Mesenchymal stem cell (in vitro differentiated cells and primary cell): Measurements from ENCODE around the gene TCF25.

Source experiments
- DNase-seq: peaks from one replicate; pipeline ENCODE4 v3.0.0-alpha.2; 2013
- H2AFZ ChIP-seq: one replicate; pipeline ENCODE4 v1.6.1; 2013; ENCODE audit warnings: low read depth, mild to moderate bottlenecking, control low read depth, inconsistent platforms, low read length, moderate library complexity
- H2AK5ac ChIP-seq: 2 replicates; pipeline ENCODE4 v1.6.1; 2013; ENCODE audit warnings: low read length, moderate library complexity, mild to moderate bottlenecking, inconsistent platforms; ENCODE audit not compliant: severe bottlenecking
- H2BK120ac ChIP-seq: one replicate; pipeline ENCODE4 v1.6.1; 2013; ENCODE audit warnings: low read depth, mild to moderate bottlenecking, inconsistent platforms, low read length, moderate library complexity
- H2BK12ac ChIP-seq, 2 experiments: one replicate each; pipeline ENCODE4 v1.6.1; 2013; ENCODE audit warnings: inconsistent platforms in 2 of 2, low read length in 2 of 2, mild to moderate bottlenecking in 2 of 2, moderate library complexity in 2 of 2, control low read depth in 1 of 2
- H2BK15ac ChIP-seq: one replicate; pipeline ENCODE4 v1.6.1; 2013; ENCODE audit warnings: mild to moderate bottlenecking, low read depth, inconsistent platforms; ENCODE audit not compliant: poor library complexity, severe bottlenecking
- H2BK5ac ChIP-seq: 2 replicates; pipeline ENCODE4 v1.6.1; 2013; ENCODE audit warnings: low read depth, mild to moderate bottlenecking, low read length, control low read depth, inconsistent platforms; ENCODE audit not compliant: poor library complexity, severe bottlenecking
- H3K14ac ChIP-seq, 2 experiments: one replicate each; pipeline ENCODE4 v1.6.1; 2013; ENCODE audit warnings: inconsistent platforms in 2 of 2, low read length in 2 of 2, control low read depth in 1 of 2, mild to moderate bottlenecking in 1 of 2, moderate library complexity in 1 of 2
- H3K18ac ChIP-seq, 2 experiments: one replicate each; pipeline ENCODE4 v1.6.1; 2013; ENCODE audit warnings: inconsistent platforms in 2 of 2, low read length in 2 of 2, control low read depth in 1 of 2, low read depth in 1 of 2, mild to moderate bottlenecking in 1 of 2
- H3K23ac ChIP-seq, 2 experiments: one replicate each; pipeline ENCODE4 v1.6.1; 2013; ENCODE audit warnings: inconsistent platforms in 2 of 2, low read length in 2 of 2, mild to moderate bottlenecking in 2 of 2, moderate library complexity in 2 of 2, control low read depth in 1 of 2
- H3K27ac ChIP-seq: 2 replicates; pipeline ENCODE4 v1.5.1; 2013; ENCODE audit warnings: mild to moderate bottlenecking, moderate library complexity, low read length, control low read depth, inconsistent platforms; ENCODE audit not compliant: poor library complexity, severe bottlenecking
- H3K27me3 ChIP-seq, 2 experiments: 2 replicates each; pipeline versions ENCODE4 v1.6.1 to v1.7.0; 2013; ENCODE audit warnings: low read length in 2 of 2, mild to moderate bottlenecking in 2 of 2, moderate library complexity in 2 of 2, control low read depth in 1 of 2, inconsistent platforms in 1 of 2; ENCODE audit not compliant: control insufficient read depth in 1 of 2, insufficient read depth in 1 of 2
- H3K36me3 ChIP-seq, 2 experiments: 2 replicates each; pipeline versions ENCODE4 v1.6.1 to v1.7.0; 2013; ENCODE audit warnings: low read length in 2 of 2, control low read depth in 1 of 2, inconsistent platforms in 1 of 2, low read depth in 1 of 2, mild to moderate bottlenecking in 1 of 2; ENCODE audit not compliant: insufficient read depth in 2 of 2, control insufficient read depth in 1 of 2
- H3K4ac ChIP-seq, 2 experiments: one replicate each; pipeline ENCODE4 v1.6.1; 2013; ENCODE audit warnings: inconsistent platforms in 2 of 2, low read length in 2 of 2, mild to moderate bottlenecking in 2 of 2, moderate library complexity in 2 of 2, control low read depth in 1 of 2, low read depth in 1 of 2
- H3K4me1 ChIP-seq: 2 replicates; pipeline ENCODE4 v1.6.1; 2013; ENCODE audit warnings: low read depth, low read length, control low read depth; ENCODE audit not compliant: control insufficient read depth, insufficient read depth
- H3K4me2 ChIP-seq: 2 replicates; pipeline ENCODE4 v1.6.1; 2013; ENCODE audit warnings: low read length, mild to moderate bottlenecking, inconsistent platforms; ENCODE audit not compliant: poor library complexity, severe bottlenecking
- H3K4me3 ChIP-seq, 2 experiments: 2 replicates each; pipeline versions ENCODE4 v1.5.1 to v1.7.0; 2013; ENCODE audit warnings: low read length in 2 of 2, mild to moderate bottlenecking in 2 of 2, control low read depth in 1 of 2, low read depth in 1 of 2; ENCODE audit not compliant: insufficient read depth in 1 of 2
- H3K79me1 ChIP-seq: replicated peaks from 2 replicates; pipeline ENCODE4 v1.6.1; 2013; ENCODE audit warnings: mild to moderate bottlenecking, control low read depth, low read length, inconsistent platforms; ENCODE audit not compliant: poor library complexity, severe bottlenecking
- H3K9ac ChIP-seq: 2 replicates; pipeline ENCODE4 v1.7.0; 2013; ENCODE audit warnings: mild to moderate bottlenecking, low read length, moderate library complexity
- H3K9me3 ChIP-seq: 2 replicates; pipeline ENCODE4 v1.7.0; 2013; ENCODE audit warnings: mild to moderate bottlenecking, low read length; ENCODE audit not compliant: control insufficient read depth
- H4K8ac ChIP-seq: one replicate; pipeline ENCODE4 v1.6.1; 2013; ENCODE audit warnings: inconsistent platforms, mild to moderate bottlenecking, low read length, moderate library complexity
- H4K91ac ChIP-seq: one replicate; pipeline ENCODE4 v1.6.1; 2013; ENCODE audit warnings: mild to moderate bottlenecking, low read length, inconsistent platforms
- WGBS: methylation state at CpG from one replicate; pipeline ENCODE4 v1.1.7; 2013; ENCODE audit warnings: mixed read lengths; 5-methylcytosine and 5-hydroxymethylcytosine counted together

TCF25 gene

GRCh38 chr16:89956505-89957215 lies 83.3 kb downstream of the TCF25 start:
- Histone ChIP-seq H3K4ac (no peak overlapping the region), H3K27me3 (no peaks in the 10 kb centered on the region), H3K36me3 (peaks cover 51 to 72% of the 10 kb centered on the region in 2 experiments), H3K14ac (no peak overlapping the region), H2BK120ac (no peak overlapping the region), H4K8ac (no peak overlapping the region), H3K4me1 (peaks cover 2% of the 10 kb centered on the region), H2BK12ac (no peak overlapping the region), H3K4me2 (no peak overlapping the region), H3K27ac (no peak overlapping the region), H3K18ac (no peak overlapping the region), H4K91ac (no peak overlapping the region), H3K9ac (no peak overlapping the region), H3K79me1 (peaks cover 44% of the 10 kb centered on the region), H3K4me3 (no peak overlapping the region), H2BK5ac (no peak overlapping the region), H2AFZ (no peak overlapping the region), H2AK5ac (no peak overlapping the region), H3K9me3 (no peaks in the 10 kb centered on the region), H2BK15ac (no peak overlapping the region), H3K23ac (no peak overlapping the region)
- 96% methylated on average over 14 of the region's 15 CpGs for WGBS
- no peak for DNase-seq

GRCh38 chr16:89957216-89957785 lies 83.9 kb downstream of the TCF25 start:
- no peak overlapping the region for H3K14ac ChIP-seq

GRCh38 chr16:89958068-89958467 lies 84.7 kb downstream of the TCF25 start:
- Histone ChIP-seq H3K27ac (no peak overlapping the region), H2BK120ac (no peak overlapping the region), H3K14ac (no peak overlapping the region), H3K18ac (no peak overlapping the region), H3K9me3 (no peaks in the 10 kb centered on the region), H3K4me2 (no peak overlapping the region), H3K9ac (no peak overlapping the region), H3K36me3 (peaks cover 51 to 78% of the 10 kb centered on the region in 2 experiments), H2AK5ac (no peak overlapping the region), H2BK15ac (no peak overlapping the region), H3K23ac (no peak overlapping the region), H4K8ac (no peak overlapping the region), H3K4me1 (peaks cover 2% of the 10 kb centered on the region), H3K4ac (no peak overlapping the region), H2BK5ac (no peak overlapping the region), H4K91ac (no peak overlapping the region), H3K4me3 (no peak overlapping the region), H2AFZ (no peak overlapping the region), H3K79me1 (peaks cover 35% of the 10 kb centered on the region), H3K27me3 (no peaks in the 10 kb centered on the region), H2BK12ac (no peak overlapping the region)
- DNase-seq = peak; percentile 32
- 97% methylated on average over 7 of the region's 7 CpGs for WGBS

More at GRCh38 chr16:89957216-89957785, 83.9 kb downstream of the TCF25 start:
- Histone ChIP-seq H3K4me3 (no peak overlapping the region), H3K36me3 (peaks cover 51 to 77% of the 10 kb centered on the region in 2 experiments), H3K9ac (no peak overlapping the region), H2AK5ac (no peak overlapping the region), H3K27me3 (no peaks in the 10 kb centered on the region), H3K23ac (no peak overlapping the region), H2BK12ac (no peak overlapping the region), H2AFZ (no peak overlapping the region), H4K8ac (no peak overlapping the region), H3K4me1 (peaks cover 2% of the 10 kb centered on the region), H2BK120ac (no peak overlapping the region), H3K79me1 (peaks cover 41% of the 10 kb centered on the region), H2BK15ac (no peak overlapping the region), H2BK5ac (no peak overlapping the region), H3K4me2 (no peak overlapping the region), H3K27ac (no peak overlapping the region), H3K9me3 (no peaks in the 10 kb centered on the region), H3K18ac (no peak overlapping the region), H3K4ac (no peak overlapping the region), H4K91ac (no peak overlapping the region)
- WGBS = 96% methylated on average over 23 of the region's 23 CpGs
- DNase-seq = no peak

- no peak overlapping the region for H3K14ac ChIP-seq
- H2BK12ac ChIP-seq = no peak overlapping the region
- H3K23ac ChIP-seq = no peak overlapping the region
- no peak overlapping the region for H2BK15ac ChIP-seq
- peaks cover 29% of the 10 kb centered on the region for H3K79me1 ChIP-seq
- no peaks in the 10 kb centered on the region for H3K9me3 ChIP-seq
- H3K36me3 ChIP-seq = peaks cover 51 to 80% of the 10 kb centered on the region in 2 experiments
- no peak overlapping the region for H2AFZ ChIP-seq
- no peak overlapping the region for H4K8ac ChIP-seq
- WGBS = 98% methylated on average over 10 of the region's 10 CpGs
- no peak overlapping the region for H2BK120ac ChIP-seq
- no peaks in the 10 kb centered on the region for H3K27me3 ChIP-seq
- no peak overlapping the region for H3K4ac ChIP-seq
- no peak overlapping the region for H3K9ac ChIP-seq
- no peak overlapping the region for H2AK5ac ChIP-seq
- no peak overlapping the region for H4K91ac ChIP-seq
- H3K4me1 ChIP-seq = peaks cover 2% of the 10 kb centered on the region
- H3K4me3 ChIP-seq = no peak overlapping the region
- DNase-seq = no peak
- no peak overlapping the region for H3K4me2 ChIP-seq
- no peak overlapping the region for H3K27ac ChIP-seq
- no peak overlapping the region for H2BK5ac ChIP-seq
- H3K18ac ChIP-seq = no peak overlapping the region
Observed at GRCh38 chr16:89958596-89958995, 85.2 kb downstream of the TCF25 start.
